Body of pancreas (tissue), 4 donors: ENCODE results near the gene SRI.

Source experiments
- CTCF ChIP-seq, 7 experiments: fragments of 450-650 bp in 4 of 7; fragments of 200-600 bp in 3 of 7; sonication (generic) in 3 of 7; IDR thresholded peaks; one replicate each; pipeline ENCODE4 v1.5.1; 2016 to 2019; ENCODE audit warnings: antibody characterized with exemption in 7 of 7
- POLR2A ChIP-seq, 3 donors: fragments of 450-650 bp; IDR thresholded peaks; one replicate each; pipeline ENCODE4 v1.6.1; 2016; ENCODE audit warnings: antibody characterized with exemption in 3 of 3, mild to moderate bottlenecking in 2 of 3

- TF ChIP-seq POLR2A (IDR thresholded peaks at IDR 0.05): no peak
- no peak for TF ChIP-seq CTCF (IDR thresholded peaks at IDR 0.05)
Measured at GRCh38 chr7:88205179-88205578, 14.7 kb downstream of the SRI start.
